Stimulated activated naive CD8-positive, alpha-beta T cell treated with anti-CD3 and anti-CD28 coated beads, Interleukin-15, Interleukin-2, amounts not matched to agents 100 U/mL and 50 U/mL, for 24 hours (primary cell): ENCODE data around the gene NLRC5.
A peak's percentile ranks its signal among the peaks of the same experiment; 100 is the strongest.
"Not testable (repeated sequence)": the region's sequence is repeated elsewhere in the genome, so short reads cannot be mapped to it uniquely, and the experiment has no call there.

Experiments
- ATAC-seq: fragments of 150-1000 bp; cut with Tn5 transposase; one replicate; pipeline ENCODE4 v1.10.0; 2021
- DNase-seq: peaks from one replicate; pipeline ENCODE4 v3.0.0; 2021

NLRC5 gene

GRCh38 chr16:56964243-56965148, 24.9 kb upstream of the NLRC5 start:
- DNase-seq (peak; percentile 99), ATAC-seq (peak; percentile 91)

- DNase-seq (no peak), ATAC-seq (no peak)
Observed at GRCh38 chr16:56965149-56966092, 23.9 kb upstream of the NLRC5 start.

GRCh38 chr16:56966093-56966475, 23.3 kb upstream of the NLRC5 start:
- DNase-seq (no peak), ATAC-seq (no peak)

GRCh38 chr16:56967733-56968132, 21.6 kb upstream of the NLRC5 start:
- DNase-seq, result no peak
- no peak for ATAC-seq

- ATAC-seq, result no peak
- DNase-seq, result no peak
Observed at GRCh38 chr16:56969769-56970168, 19.6 kb upstream of the NLRC5 start.

GRCh38 chr16:56970934-56971767, 18.2 kb upstream of the NLRC5 start:
- ATAC-seq (peak; percentile 44), DNase-seq (no peak)

GRCh38 chr16:56971768-56972043, 17.7 kb upstream of the NLRC5 start:
- no peak for DNase-seq
- no peak for ATAC-seq

GRCh38 chr16:56972403-56973293, 16.7 kb upstream of the NLRC5 start:
- no peak for DNase-seq
- ATAC-seq, result no peak

- DNase-seq, result no peak
- ATAC-seq, result no peak
Observed at GRCh38 chr16:56973294-56973689, 16.1 kb upstream of the NLRC5 start.

GRCh38 chr16:56973899-56974298, 15.5 kb upstream of the NLRC5 start:
- DNase-seq, ATAC-seq: not testable (repeated sequence)

- DNase-seq, result no peak
- peak; percentile 11 for ATAC-seq
Observed at GRCh38 chr16:56974549-56975300, 14.6 kb upstream of the NLRC5 start.

GRCh38 chr16:56975714-56976113, 13.6 kb upstream of the NLRC5 start:
- DNase-seq, result no peak
- no peak for ATAC-seq

- no peak for ATAC-seq
- no peak for DNase-seq
Observed at GRCh38 chr16:56977216-56977615, 12.1 kb upstream of the NLRC5 start.

GRCh38 chr16:56977823-56978430, 11.4 kb upstream of the NLRC5 start:
- DNase-seq (no peak), ATAC-seq (no peak)

GRCh38 chr16:56980201-56980535, 9.2 kb upstream of the NLRC5 start:
- DNase-seq, result no peak

GRCh38 chr16:56980792-56981724, 8.3 kb upstream of the NLRC5 start:
- DNase-seq (no peak), ATAC-seq (no peak)

More at GRCh38 chr16:56980201-56980535, 9.2 kb upstream of the NLRC5 start:
- no peak for ATAC-seq

GRCh38 chr16:56981729-56982271, 7.6 kb upstream of the NLRC5 start:
- ATAC-seq, result no peak

GRCh38 chr16:56982695-56983094, 6.7 kb upstream of the NLRC5 start:
- no peak for DNase-seq
- no peak for ATAC-seq

More at GRCh38 chr16:56981729-56982271, 7.6 kb upstream of the NLRC5 start:
- DNase-seq, result no peak
